GM21367 (cell line): ENCODE results near the gene BRF1.
"Not testable (repeated sequence)": the region's sequence is repeated elsewhere in the genome, so short reads cannot be mapped to it uniquely, and the experiment has no call there.

Experiments
- ATAC-seq: cut with Tn5 transposase; IDR thresholded peaks from one replicate; pipeline ENCODE4 v1.9.1; 2021; ENCODE audit not compliant: unreplicated experiment

BRF1 gene

GRCh38 chr14:105315941-105316576 lies 15.3 kb upstream of the BRF1 start:
- no peak for ATAC-seq

GRCh38 chr14:105315211-105315721 lies 14.5 kb upstream of the BRF1 start:
- peak; percentile 8 for ATAC-seq

GRCh38 chr14:105314287-105315200 lies 13.7 kb upstream of the BRF1 start, which contains the start of gene PACS2:
Gene PACS2, plus strand, starts transcription at chr14:105314748. Its CDS starts 171 bp downstream, at chr14:105314919.
- ATAC-seq: peak; percentile 61

GRCh38 chr14:105313381-105314286 lies 12.8 kb upstream of the BRF1 start:
- ATAC-seq: peak; percentile 11

- ATAC-seq: no peak
Measured at GRCh38 chr14:105312973-105313372, 12.2 kb upstream of the BRF1 start.

- no peak for ATAC-seq
Measured at GRCh38 chr14:105311838-105312237, 11.0 kb upstream of the BRF1 start.

GRCh38 chr14:105309371-105309770 lies 8.6 kb upstream of the BRF1 start:
- no peak for ATAC-seq

GRCh38 chr14:105307052-105307727 lies 6.4 kb upstream of the BRF1 start:
- no peak for ATAC-seq

GRCh38 chr14:105305791-105306190 lies 5.0 kb upstream of the BRF1 start:
- no peak for ATAC-seq

- no peak for ATAC-seq
Measured at GRCh38 chr14:105305345-105305744, 4.5 kb upstream of the BRF1 start.

GRCh38 chr14:105304565-105304964 lies 3.8 kb upstream of the BRF1 start:
- ATAC-seq: no peak

- no peak for ATAC-seq
Measured at GRCh38 chr14:105303949-105304348, 3.1 kb upstream of the BRF1 start.

- not testable (repeated sequence) for ATAC-seq
Measured at GRCh38 chr14:105301915-105302249, 1.1 kb upstream of the BRF1 start.

GRCh38 chr14:105301103-105301914 lies 508 bp upstream of the BRF1 start:
- ATAC-seq: peak; percentile 46

- peak; percentile 10 for ATAC-seq
Measured at GRCh38 chr14:105299654-105300541, 903 bp downstream of the BRF1 start.

GRCh38 chr14:105297311-105297710 lies 3.5 kb downstream of the BRF1 start:
- not testable (repeated sequence) for ATAC-seq

- no peak for ATAC-seq
Measured at GRCh38 chr14:105294142-105294597, 6.6 kb downstream of the BRF1 start.
